GM19467 (cell line): ENCODE data around the gene LAMTOR4.
"Not testable (repeated sequence)": the region's sequence is repeated elsewhere in the genome, so short reads cannot be mapped to it uniquely, and the experiment has no call there.

Experiments
- ATAC-seq: cut with Tn5 transposase; IDR thresholded peaks from one replicate; pipeline ENCODE4 v1.9.1; 2021; ENCODE audit warnings: mild to moderate bottlenecking, moderate library complexity; ENCODE audit not compliant: unreplicated experiment

The LAMTOR4 gene

DNA sequence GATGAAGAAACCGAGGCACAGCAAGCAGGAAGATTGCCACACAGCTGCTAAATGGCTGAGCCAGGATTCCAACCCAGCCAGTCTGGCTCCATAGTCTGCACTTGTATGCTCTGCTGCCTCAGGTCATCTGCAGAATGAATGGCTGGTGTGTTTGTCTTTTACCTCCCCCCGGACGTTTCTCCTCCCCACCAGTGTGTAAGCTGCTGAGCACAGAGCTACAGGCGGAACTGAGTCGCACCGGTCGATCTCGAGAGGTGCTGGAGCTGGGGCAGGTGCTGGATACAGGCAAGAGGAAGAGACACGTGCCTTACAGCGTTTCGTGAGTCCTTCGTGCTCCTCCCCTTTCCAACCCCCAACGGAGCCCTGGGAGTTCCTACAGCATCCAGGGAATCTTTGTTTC is 26.7 kb upstream of the LAMTOR4 start:
- ATAC-seq, result no peak

DNA sequence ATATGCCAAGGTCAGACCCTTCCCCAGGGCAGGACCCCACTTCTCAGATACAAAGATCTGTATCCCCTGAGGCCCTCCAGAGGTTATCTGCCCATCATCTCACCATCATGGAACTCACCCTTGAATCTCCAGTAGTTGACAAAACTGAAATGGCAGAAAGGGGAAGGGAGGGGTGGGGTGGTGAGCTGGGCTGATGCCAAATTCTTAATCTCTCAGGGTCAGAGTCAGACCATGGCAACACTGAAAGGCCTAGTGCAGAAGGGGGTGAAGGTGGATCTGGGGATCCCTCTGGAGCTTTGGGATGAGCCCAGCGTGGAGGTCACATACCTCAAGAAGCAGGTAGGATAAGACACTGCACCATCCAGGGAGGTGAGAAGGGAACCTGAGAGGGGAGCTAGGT is 26.1 kb upstream of the LAMTOR4 start:
- no peak for ATAC-seq

DNA sequence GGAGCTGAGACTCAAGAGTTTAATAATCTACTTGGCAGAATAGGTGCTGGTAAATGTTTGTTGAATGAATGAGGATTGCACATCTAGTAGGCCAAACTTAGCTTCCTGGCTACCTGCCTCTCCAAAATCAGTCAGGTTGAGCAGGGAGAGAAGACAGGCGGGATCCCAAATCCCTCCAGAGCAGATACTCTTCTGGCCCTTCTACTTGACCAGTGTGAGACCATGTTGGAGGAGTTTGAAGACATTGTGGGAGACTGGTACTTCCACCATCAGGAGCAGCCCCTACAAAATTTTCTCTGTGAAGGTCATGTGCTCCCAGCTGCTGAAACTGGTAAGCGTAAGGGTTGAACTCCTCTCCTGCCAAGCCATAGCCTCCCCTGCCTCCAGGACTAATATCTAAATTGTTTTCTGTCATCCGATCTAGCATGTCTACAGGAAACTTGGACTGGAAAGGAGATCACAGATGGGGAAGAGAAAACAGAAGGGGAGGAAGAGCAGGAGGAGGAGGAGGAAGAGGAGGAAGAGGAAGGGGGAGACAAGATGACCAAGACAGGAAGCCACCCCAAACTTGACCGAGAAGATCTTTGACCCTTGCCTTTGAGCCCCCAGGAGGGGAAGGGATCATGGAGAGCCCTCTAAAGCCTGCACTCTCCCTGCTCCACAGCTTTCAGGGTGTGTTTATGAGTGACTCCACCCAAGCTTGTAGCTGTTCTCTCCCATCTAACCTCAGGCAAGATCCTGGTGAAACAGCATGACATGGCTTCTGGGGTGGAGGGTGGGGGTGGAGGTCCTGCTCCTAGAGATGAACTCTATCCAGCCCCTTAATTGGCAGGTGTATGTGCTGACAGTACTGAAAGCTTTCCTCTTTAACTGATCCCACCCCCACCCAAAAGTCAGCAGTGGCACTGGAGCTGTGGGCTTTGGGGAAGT is 24.2 kb upstream of the LAMTOR4 start:
- ATAC-seq, result no peak

DNA sequence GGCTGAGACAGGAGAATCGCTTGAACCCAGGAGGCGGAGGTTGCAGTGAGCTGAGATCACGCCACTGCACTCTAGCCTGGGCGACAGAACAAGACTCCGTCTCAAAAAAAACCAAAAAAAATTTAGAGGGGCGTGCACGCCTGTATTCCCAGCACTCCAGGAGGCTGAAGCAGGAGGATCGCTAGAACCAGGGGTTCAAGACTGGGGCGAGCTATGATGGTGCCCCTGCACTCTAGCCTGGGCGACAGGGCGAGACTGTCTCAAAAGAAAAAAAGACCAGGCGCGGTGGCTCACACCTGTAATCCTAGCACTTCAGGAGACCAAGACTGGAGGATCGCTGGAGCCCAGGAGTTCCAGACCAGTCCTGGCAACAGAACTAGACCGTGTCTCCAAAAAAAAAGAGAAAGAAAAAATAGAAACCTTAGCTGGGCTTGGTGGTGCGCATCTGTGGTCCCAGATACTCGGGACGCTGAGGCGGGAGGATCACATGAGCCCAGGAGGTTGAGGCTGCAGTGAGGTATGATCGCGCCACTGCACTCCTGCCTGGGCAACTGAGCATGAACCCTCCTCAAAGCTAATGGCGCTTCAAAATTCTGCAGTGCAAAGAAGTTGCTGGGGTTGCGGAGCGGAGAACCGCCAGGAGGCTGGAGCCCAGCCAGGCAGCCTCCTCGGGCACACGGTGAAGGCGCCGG is 22.3 kb upstream of the LAMTOR4 start:
- ATAC-seq, result peak; percentile 5

DNA sequence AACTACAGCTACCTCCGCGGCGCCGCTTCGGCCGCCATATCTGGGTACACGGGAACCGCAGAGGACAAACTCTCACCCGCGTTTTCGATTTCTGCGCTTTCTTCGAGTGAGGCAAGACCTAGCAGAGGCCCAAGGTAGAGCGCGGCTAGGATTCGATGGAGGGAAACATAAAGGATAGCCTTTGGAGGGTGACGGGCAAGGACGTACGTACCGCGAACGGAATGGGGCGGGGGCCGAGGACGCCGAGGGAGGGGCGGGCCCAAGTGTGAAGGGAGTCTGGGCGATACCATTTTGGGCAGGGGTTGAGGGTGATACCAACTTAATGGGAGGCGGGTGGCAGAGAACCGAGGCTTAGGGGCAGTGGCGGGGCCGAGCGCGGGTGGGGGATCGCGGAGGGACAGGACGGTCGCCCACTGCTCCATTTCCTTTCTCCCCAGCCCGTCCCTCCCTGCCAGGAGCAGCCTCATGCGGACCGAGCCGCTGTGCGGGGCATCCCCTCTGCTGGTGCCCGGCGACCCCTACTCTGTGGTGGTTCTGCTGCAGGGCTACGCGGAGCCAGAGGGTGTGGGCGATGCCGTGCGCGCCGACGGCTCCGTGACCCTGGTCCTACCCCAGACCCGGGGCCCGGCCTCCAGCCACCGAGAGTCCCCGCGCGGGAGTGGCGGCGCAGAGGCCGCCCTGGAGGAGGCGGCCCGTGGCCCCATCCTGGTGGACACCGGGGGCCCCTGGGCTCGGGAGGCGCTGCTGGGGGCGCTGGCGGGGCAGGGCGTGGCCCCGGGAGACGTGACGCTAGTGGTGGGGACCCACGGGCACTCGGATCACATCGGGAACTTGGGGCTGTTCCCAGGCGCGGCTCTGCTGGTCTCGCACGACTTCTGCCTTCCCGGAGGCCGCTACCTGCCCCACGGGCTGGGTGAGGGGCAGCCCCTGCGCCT is 21.5 kb upstream of the LAMTOR4 start, which contains the start of gene MBLAC1:
TSS of gene MBLAC1 (plus strand) at position 37 of the 935 bp plus-strand sequence. CDS start at position 466, 429 bp downstream.
- peak; percentile 55 for ATAC-seq

DNA sequence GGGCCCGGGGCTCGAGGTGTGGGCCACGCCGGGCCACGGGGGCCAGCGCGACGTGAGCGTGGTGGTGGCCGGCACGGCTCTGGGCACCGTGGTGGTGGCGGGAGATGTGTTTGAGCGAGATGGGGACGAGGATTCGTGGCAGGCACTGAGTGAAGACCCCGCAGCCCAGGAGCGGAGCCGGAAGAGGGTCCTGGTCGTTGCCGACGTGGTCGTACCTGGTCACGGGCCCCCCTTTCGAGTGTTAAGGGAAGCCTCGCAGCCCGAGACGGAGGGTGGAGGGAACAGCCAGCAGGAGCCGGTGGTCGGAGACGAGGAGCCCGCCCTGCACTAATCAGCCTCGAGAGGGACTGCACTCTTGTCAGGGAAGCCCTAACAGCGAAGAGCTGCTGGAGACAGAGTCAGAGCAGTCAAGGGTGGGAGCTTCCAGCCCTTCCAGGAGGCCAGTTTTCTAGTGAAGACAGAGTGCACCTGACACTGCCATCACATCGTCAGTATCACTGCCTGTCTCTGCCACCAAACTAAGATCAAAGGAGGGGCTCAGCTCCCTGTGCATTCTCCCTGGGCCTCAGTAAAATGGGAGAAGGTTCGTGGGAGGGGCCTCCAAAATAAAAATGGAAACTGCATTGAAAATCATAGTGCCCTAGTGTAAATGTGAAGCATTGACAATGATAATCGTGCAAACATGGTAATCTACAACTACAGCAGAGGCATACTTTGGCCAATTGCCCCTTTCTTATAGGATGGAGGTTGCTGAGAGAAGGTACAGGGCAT is 20.7 kb upstream of the LAMTOR4 start:
- no peak for ATAC-seq

DNA sequence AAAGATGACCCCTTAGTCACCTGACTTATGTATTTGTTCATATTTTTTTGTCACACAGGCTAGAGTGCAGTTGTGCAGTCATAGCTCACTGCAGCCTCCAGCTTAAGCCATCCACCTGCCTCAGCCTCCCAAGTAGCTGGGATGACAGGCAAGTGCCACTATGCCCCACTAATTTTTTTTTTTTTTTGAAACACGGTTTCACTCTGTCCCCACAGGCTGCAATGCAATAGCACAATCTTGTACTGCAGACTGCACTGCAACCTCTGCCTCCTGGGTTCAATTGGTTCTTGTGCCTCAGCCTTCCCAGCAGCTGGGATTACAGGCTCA is 20.1 kb upstream of the LAMTOR4 start:
- no peak for ATAC-seq

DNA sequence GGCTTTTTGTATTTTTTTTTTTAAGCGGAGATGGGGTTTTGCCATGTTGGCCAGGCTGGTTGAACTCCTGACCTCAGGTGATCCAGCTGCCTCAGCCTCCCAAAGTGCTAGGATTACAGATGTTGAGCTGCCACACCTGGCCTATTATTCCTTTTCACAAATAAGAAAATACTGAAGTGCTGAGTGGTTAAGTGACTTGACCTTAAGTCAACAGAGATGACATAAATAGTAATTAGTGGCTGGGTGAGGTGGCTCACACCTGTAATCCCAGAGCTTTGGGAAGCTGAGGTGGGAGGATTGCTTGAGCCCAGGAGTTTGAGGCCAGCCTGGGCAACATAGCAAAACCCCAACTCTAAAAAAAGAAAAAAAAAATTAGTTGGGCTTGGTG is 18.5 kb upstream of the LAMTOR4 start:
- not testable (repeated sequence) for ATAC-seq

DNA sequence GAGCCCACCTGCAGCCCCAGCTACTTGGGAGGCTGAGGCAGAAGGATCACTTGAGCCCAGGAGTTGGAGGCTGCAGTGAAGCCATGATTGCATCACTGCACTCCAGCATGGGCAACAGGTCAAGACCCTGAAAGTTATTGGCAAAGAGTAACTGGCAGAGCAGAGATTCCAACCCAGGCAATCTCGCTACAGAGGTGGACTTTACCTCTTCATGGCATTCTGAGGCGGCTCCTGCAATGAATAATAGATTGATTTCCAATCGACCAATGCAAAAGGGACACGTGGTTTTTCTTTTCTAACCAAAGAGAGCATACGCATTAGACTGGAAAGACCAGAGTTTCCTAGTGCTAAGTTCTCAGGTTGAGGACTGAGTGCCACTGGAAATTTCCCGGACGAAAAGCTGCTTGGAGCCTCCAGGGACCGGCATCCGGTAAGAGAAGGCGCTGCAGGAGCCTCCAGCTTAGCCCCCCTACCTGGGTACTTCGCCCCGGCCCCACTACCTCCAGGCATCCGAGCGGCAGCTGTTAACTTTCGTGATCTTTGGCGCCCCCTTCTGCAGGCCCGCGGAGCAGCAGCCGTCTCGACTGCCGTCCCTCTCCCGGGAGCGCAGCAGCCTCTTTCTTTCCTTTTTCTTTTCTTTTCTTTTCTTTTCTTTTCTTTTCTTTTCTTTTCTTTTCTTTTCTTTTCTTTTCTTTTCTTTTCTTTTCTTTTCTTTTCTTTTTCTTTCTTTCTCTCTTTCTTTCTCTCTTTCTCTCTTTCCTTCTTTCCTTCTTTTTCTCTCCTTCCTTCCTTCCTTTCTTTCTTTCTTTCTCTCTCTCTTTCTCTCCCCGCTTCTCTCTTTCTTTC is 17.9 kb upstream of the LAMTOR4 start:
- ATAC-seq, result no peak

DNA sequence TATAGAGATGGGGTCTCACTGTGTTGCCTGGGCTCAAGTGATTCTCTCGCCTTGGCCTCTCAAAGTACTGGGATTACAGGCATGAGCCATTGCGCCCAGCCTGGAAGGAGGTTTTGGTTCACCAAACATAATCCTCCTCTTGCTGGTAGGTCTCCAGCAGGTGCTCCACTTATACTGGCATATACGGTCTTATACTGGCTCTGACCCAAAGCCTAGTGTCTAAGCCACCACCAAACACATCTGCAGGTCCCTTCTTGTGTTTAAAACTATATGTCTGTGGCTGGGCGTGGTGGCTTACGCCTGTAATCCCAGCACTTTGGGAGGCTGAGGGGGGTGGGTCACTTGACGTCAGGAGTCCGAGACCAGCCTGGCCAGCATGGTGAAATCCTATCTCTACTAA is 16.6 kb upstream of the LAMTOR4 start:
- no peak for ATAC-seq

DNA sequence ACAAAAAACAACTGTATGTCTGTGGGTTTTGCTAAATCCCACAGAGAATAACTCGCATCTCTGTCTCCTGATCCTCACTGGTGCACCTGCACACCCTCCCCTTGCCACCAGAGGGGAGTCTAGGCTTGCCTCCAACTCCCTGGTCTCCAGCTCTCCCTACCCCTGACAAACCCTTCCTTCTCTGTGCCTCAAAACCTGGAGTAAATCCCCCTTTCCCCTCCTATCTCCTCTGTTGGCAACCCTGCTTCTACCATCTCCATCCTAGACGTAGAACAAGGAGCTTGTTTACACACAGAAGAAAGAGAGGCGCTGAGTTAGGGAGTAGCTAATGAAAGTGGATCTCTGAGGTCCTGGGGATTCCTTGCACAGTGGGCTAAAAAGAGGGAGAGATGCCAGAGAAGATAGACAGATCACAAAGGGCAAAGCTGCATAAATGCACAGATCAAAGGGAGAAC is 16.0 kb upstream of the LAMTOR4 start:
- ATAC-seq, result peak; percentile 50

DNA sequence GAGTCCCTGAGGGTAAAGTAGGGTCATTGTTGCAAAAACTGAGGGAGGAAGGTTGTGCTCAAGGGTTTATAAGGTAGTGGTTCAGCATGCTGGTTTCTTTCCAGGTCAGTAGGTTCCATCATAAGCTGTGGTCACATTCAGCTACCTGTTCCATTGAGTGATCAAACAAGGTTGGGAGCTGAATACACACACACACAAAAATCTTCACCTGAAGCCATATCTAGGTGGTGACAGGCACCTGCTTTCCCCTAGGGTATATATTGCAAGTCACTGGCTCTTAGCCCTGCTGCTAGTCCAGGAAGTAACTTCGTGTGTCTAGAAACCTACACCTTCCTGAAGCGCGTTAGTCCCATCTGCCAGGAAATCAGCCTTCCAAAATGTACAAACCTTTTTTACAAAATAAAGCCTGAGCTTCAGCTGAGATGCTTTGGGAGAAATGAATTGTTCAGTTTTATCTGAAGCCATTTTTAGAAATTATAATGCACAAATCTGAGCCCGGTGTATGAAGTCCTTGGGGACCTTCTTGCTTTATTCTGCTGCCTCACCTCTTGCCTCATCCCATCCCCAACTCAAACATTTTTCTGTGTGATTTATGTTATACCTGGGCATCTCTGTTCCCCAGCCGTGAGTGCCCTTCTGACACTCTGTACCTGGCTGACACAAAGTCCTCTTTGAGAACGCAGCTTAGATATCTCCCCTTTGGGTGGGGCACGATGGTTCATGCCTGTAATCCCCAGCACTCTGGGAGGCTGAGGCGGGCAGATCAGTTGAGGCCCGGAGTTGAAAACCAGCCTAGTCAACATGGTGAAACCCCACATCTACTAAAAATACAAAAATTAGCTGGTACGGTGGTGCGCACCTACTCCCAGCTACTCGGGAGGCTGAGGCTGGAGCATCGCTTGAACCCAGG is 10.6 kb upstream of the LAMTOR4 start:
- ATAC-seq, result no peak

DNA sequence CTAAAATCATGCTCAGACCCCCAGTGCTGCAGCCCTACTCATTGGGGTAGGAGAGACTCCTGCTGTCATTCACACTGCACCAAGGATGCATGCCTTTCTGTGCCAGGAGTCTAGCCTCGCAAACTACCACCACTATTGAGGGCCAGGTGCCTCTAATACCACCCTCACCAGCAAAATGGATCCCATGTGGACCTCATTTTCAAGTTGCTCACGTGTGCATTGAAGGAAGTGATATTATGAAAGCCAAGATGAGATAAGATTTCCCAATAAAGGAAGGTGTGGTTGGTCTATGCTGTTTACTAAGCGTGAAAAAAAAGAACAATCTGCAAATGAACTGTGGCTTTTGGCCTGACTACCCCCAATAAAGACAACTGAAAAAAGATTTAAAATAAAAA is 7.2 kb upstream of the LAMTOR4 start:
- no peak for ATAC-seq

DNA sequence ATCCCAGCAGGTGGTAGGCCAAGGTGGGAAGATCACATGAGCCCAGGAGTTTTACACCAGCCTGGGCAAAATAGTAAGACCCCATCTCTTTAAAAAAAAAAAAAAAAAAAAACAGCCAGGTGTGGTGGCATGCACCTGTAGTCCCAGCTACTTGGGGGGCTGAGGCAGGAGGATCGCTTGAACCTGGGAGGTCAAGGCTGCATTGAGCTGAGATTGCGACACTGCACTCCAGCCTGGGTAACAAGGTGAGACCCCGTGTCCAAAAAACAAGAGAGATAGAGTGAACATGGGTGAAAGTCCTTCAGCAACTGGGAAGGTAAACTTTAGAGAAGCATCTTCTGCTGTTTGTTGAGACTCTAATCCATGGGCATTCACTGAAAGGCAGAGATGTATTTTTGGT is 6.3 kb upstream of the LAMTOR4 start:
- ATAC-seq, result no peak

DNA sequence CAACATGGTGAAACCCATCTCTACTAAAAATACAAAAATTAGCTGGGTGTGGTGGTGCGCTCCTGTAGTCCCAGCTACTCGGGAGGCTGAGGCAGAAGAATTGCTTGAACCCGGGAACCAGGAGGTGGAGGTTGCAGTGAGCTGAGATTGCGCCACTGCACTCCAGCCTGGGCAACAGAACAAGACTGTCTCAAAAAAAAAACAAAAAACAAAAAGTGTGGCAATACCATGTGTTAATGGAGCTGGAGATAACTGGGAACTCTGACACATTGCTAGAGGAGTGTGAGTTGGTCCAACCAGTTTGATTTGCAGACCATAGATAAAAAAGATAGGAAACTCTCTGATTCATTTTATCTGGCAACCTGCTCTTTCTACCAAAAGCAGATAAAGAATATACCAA is 2.4 kb upstream of the LAMTOR4 start:
- not testable (repeated sequence) for ATAC-seq

DNA sequence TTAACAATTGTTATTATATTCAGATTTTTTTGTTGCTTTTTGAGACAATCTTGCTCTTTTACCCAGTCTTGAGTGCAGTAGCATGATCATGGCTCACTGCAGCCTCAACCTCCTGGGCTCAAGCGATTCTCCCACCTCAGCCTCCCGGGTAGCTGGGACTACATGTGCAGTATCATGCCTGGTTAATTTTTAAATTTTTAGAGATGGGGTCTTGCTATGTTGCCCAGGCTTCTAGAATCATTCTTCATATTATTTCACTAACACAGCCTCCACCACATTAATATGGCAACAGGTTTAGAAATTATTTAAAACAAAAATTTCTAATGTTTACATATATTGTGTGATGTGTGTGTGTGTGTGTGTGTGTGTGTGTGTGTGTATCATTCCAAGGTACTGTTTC is 1.4 kb upstream of the LAMTOR4 start:
- no peak for ATAC-seq

DNA sequence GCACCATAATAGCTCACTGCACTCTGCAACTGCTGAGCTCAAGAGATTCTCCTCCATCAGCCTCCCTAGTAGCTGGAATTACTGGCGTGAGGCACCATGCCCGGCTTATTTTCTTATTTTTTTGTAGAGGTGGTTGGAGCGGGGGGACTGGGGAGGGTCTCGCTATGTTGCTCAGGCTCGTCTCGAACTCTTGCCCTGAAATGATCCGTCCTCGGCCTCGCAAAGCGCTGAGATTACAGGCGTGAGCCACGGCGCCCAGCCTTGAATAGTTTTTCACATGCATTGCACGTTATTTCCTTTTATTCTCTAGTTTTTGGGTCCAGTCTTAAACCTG is 526 bp upstream of the LAMTOR4 start:
- no peak for ATAC-seq

DNA sequence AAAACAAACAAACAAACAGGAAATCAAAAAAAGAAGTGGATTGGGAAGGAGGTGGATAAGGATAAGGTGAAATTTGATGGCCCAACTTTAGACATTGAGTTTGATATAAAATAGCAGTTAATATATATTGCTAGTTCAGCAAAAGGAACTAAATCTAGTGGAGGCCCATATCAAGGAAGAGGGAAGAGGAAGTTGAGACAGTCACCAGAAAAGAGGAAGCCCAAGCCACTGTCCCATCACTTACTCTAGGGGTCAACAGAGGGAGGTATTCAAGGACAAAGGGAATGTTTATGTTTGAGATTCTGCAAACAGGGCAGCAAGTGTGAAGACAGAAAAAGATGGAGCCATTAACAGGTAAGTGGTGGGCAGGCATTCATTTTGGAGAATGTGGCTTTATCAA is 3.7 kb downstream of the LAMTOR4 start:
- ATAC-seq, result no peak
